Activated CD8-positive, alpha-beta memory T cell treated with anti-CD3 and anti-CD28 coated beads, Interleukin-2, amount 50 U/mL, for 24 hours (primary cell): ENCODE data around the gene EXD3.

ENCODE experiments used
- DNase-seq: peaks from one replicate; pipeline ENCODE4 v3.0.0-alpha.2; 2020; ENCODE audit errors: extremely low read depth

EXD3 gene

DNA sequence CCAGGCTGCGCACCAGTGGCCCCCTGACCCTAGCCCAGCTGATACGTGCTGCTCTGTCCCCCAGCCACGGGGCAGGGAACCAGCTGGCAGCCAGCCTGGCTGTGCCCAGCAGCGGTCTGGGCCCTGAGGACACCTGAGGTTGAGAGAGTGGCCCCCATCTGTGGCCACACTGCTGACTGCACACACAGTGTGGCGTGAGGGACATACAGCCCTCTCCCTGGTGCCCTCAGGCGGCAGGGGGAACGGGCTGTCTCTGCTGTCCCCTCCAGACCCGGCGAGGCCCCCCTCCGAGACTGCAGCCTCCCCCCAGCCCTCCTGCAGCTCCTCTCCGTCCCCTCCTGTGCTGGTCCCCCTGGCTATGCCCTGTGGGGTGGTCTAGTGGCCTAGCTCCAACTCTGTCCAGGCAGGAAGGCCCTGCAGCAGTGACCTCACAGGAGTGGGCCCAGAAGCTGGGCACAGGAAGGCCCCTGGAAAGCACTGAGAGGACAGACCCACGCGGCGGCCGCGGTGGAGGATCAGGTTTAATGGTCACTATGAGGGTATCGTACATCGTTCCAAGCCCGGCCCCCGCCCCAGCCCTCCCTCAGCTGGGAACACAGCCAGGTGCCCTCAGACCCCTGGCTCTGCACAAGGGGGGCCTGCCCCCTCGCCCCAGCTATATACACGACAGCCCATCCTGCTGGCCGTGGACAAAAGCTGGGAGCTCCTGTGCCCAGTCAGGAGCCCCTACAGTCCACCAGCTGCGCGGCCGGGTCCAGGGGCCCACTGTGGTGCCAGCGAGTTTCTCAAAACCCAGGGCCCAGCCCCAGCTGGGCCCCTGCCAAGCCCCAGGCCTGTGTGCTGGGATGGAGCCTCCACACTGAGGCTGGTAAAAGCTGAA lies 25.0 kb upstream of the EXD3 start:
- DNase-seq = no peak

DNA sequence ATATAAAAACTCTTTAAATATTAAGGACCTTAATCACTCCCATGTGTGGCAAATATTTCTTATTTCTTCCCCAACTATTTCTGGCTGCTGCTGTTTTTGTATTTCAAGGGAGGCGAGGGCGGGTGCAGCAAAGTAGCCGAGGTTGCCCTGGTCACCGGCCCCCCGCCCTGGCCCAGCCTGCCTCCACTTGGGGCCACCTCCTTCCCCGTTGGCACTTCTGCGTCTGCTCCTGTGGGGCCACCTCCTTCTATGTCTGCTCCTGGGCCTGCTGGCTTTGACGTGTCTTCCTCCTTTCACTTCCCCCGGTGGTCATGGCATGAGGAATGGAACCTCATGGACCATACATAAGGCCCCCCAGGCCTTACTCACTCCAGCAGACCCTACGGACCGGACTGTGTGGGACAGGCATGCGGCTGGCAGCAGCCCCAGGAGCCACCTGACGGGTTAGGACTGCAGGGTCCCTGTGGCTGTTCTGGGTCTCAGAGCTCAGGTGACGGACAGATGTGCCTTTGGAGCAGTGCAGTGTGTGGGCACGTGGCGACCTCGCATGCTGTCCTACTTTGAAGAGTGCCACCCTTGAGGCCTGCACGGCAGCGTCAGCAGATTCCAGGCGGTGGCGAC lies 24.0 kb upstream of the EXD3 start:
- DNase-seq = no peak

DNA sequence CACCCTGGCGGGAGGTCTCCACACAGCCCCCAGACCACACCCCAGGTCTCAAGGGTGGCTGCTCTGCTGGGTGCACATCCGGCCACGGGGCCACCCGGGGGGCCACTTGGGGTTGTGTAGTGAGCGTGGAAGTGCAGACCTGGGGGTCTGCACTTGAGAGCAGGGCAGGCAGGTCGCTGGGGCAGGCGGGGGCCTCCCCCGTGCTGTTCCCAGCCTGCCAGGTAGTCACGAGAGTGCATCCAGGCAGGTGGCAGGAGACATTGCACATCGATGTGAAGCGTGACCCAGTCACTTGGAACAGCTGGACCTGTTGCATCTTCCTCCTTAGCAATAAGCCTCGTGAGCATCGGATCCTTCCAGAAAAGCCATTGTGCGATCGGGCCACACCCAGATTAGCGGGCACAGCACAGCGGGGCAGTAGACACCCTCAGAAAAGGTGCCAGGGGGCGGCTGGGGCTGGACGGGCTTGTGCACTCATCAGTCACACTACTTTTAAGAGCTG lies 23.0 kb upstream of the EXD3 start:
- no peak for DNase-seq

DNA sequence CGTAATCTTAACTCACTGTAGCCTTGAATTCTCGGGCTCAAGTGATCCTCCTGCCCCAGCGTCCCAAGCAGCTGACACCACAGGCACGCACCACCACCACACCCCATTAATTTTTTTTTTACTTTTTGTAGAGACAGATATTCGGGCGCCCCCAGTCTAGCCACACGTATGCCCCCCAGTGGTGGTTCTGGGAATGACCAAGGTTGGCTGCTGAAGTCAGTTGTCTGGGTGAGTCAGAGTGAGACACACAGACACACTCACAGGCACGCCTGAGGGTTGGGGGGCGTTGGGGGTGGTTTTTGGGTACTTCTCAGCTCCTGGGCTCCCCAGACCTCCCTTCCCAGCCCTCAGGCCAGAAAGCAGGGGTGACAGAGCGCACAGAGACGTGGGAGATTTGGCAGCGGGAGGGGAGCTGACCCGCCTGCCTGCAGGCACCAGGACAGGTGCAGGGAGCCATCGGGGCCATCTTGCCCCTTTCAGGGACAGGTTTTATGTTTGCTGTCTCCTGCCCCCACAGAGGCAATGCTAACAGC lies 22.4 kb upstream of the EXD3 start:
- peak; percentile 72 for DNase-seq

DNA sequence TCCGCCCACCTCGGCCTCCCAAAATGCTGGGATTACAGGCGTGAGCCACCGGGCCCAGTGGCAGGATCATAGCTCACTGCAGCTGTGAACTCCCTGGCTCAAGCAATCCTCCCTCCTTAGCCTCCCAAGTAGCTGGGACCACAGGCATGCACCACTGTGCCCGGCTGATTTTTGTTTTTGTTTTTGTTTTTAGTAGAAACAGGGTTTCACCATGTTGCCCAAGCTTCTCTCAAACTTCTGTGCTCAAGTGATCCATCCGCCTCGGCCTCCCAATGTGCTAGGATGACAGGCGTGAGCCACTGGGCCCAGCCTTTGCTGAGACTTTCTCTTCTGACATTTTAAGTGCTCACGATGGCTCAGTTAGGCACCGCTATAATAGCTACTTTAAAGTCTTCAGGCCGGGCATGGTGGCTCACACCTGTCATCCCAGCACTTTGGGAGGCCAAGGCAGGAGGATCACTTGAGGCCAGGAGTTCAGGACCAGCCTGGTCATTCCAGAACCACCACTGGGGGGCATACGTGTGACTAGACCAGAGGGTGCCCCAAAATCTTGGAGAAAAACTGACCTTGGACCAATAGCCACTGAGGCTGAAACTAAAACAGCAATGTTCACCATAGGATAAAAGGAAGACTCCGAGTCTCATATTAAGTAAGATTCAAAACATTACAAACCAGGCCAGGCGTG lies 21.3 kb upstream of the EXD3 start:
- DNase-seq = no peak

DNA sequence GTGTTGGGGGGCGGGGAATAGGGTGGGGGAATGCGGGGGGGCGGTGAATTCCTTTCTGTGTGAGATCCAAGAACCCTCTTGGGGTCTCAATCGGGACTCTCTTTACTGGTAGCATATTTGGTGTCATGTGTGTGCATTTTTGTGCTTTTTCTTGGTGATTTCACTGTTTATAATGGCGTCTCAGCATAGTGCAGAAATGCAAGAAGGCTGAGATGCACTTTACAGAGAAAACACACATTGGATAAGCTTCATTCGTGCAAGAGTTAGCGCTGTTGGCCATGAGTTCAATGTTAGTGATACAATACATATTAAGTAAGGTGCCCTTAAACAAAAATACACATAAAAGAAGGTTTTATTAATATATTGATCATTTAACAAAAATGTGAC lies 19.0 kb upstream of the EXD3 start:
- DNase-seq = no peak

DNA sequence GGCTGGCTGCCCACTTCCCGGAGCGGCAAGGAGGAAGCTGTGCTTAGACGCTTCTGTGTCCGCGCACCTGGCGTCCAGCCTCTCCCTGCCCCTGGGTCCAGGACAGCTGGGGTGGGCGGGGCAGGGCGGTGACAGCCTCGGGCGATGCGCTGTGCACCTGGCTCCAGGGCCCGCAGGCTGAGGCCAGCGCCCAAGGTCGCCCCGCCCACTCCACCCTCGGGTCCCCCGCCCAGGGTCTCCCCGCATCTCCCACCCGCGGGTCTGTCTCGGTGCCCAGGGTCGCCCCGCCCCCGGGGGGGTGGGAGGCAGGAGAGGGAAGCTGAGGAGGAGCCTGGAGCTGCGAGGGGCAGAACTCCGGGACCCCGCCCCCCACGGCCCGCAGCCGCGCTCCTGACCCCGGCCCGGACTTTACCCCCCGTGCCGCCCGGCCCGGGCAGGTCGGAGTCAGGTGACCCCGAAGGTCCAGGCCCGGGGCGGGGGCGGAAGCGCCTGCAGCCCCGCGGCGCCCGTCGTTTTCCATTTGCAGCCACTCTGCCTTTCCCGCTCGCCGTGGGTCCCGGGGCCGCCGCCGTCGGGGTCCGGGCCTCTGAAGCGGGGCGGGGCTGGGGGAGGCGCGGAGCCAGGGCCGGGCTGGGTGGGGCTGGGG lies 18.4 kb upstream of the EXD3 start, which contains the start of gene ENTPD8:
Gene ENTPD8, minus strand, starts transcription at position 69 of the 646 bp plus-strand sequence. CDS start 3,072 bp downstream, outside the sequence.
- no peak for DNase-seq

DNA sequence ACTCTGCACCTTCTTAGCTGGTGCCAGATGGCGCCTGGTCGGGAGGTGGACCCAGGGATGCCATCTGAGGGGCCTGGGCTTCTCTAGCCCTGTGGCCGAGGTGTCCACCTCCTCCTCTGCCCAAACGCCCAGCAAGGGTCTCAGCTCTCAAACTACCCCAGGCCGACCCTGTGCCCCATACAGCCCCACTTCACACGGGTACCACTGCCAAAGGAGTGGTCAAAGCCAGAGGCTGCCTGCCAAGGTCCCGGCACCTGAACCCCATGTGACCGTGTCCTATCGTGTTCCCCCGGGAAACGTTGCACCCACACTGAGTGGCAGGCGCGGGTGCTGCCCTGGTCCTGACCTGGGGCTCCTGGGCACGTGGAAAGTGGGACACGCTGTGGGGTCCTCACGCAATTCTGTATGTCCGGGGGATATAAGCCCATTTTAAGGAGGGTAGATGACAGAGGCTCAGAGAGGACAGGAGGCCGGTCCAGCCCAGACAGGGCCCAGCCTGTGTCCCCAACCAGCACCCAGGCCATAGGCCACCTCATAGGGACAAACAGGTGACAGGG lies 16.3 kb upstream of the EXD3 start:
- no peak for DNase-seq

DNA sequence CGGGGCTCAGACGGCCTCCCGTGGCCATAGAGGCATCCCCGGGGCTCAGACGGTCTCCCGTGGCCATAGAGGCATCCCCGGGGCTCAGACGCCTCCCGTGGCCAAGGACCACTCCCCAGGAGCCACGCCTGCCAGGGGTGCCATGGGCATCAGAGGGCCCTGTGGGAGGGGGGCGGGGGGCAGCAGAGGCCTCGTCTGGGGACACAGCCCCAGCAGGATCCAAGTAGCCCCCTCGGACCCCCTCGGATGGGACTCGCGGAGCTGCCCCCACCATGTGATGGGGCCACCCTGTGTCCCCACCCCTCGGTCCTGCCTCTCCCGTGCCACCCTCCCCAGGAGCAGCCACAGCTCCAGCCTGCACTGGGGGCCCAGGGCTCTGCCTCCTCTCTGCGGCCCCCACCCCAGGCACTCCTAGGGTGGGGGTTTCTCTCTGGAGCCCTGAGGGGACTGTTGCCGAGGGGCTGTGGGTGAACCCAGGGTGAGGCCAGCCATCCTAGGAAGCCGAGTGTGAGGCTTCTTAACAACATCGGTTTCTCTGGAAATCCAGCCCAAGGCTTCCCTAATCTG lies 15.7 kb upstream of the EXD3 start:
- no peak for DNase-seq

DNA sequence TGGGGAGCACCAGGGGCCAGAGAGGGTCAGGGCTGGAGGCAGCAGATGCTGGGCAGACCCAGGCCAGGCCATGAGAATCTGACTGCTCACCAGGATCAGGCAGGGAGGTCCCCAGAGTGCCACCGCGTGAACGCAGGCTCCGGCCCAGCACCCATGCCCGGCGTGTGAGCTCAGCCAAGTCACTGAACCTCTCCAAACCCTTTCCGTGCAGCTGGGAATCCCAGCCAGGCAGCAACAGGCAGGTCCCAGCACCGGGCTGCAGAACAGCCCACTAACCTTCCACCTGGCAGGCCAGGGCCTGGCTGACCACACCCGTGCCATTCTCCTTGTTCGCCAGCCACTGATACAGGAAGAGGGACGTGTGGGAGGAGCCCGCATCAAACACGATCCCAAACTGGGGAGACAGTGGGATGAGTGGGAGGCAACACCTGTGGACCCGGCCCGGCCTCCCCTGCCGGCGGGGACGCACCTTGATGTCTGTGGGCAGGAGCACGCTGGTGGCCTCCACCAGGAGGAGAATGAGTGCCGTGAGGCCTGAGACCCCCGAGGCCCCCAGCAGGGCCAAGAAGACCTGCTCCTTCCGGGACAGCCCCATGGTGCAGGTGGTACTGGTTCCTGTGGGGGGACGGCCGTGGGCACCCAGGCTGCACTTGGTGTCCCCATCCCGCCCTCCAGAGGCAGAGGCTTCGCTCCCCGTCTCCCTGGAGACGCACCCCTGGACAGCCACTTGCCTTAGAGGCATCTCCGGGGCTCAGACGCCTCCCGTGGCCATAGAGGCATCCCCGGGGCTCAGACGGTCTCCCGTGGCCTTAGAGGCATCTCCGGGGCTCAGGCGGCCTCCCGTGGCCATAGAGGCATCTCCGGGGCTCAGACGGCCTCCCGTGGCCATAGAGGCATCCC lies 15.0 kb upstream of the EXD3 start:
- no peak for DNase-seq

DNA sequence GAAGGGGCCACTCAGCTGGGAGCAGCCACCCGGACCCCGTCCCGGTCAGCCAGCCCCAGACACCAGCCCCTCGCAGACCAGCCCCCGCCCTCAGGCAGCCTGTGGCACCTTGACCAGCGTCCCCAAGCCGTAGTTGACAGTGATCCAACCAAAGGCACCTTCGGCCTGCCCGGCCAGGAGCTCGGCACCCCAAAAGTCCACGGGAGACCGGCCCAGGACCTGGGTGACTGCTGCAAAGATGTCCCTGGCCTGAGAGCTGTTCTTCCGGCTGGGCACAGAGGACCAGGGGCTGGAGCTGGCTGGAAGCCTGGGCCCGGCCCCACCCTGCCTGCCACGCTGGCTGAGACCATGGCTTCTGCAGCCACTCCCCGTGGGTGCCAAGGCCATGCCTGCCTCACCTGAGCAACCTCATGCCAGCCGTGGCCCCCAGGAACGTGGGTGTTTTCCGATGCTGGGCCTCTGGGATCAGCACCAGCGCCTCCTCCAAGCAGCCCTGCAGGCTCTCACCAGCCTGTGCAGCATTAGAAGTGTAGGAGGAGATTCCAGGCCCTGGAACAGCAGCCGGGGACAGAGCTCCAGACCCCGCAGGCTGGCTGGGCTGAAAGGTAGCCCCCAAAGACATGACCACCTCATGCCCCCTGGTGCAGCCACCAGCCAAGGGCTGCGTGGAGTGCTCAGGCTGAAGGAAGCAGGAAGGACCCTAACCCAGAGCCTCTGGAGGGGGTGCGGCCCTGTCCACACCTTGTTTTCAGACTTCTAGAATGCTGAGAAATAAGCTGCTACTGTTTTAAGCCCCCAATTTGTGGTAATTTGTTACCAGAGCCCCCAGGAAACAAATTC lies 14.0 kb upstream of the EXD3 start:
- DNase-seq = no peak

DNA sequence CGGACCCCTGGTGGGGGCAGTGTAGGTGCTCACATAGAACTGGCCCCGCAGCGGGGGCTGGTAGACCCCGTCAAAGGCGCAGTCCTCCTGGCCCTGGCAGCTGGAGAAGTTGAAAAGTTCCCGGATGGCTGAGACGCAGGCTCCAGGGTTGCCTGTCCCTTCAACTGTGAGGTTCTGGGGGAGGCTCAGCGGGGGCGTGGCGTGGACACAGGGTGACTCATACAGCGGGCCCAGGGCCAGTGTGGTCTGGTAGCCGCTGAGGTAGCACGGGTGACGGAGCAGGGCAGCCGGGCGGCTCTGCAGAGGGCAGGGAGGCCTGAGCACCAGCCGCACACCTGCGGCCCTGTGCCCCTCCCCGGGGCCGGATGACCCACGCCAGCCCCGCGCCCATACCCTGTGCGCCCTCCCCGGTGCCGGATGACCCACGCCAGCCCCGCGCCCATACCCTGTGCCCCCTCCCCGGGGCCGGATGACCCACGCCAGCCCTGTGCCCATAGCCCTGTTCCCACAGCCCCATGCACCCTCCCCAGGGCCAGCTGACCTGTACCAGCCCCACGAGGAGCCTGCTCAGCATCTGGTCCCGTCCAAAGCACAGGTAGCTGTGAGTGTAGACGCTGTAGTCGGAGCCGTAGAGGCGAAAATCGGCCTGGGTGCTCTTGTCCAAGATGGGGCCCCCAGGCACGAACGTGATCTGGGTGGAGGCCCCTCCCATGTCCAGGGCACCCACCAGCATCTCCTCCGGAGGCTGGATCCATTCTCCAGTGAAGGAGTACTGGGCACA lies 13.2 kb upstream of the EXD3 start:
- DNase-seq = no peak

DNA sequence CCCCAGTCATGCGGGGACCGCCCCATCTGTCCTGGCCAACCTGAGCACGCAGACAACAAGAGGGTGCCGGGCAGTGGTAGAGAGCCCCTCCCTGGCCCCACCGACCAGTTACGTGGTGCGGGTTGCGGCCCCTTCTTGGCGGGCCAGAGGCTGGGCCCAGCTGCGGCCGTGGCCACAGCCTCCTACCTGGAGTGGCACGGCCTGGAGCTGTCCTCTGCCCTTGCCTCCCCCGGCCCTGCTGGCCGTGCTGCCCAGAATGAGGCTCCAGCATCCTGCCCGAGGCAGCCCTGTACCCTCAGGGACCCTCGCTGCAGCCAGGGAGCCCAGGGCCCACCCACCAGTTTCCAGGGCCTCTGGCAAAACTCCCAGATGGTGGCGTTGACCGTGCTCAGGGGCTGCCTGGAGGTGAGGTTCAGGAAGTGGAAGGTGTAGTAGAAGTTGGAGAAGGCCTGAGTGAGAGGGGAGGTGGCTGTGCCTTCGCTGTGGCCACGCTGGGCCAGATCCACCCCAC lies 12.5 kb upstream of the EXD3 start:
- no peak for DNase-seq

DNA sequence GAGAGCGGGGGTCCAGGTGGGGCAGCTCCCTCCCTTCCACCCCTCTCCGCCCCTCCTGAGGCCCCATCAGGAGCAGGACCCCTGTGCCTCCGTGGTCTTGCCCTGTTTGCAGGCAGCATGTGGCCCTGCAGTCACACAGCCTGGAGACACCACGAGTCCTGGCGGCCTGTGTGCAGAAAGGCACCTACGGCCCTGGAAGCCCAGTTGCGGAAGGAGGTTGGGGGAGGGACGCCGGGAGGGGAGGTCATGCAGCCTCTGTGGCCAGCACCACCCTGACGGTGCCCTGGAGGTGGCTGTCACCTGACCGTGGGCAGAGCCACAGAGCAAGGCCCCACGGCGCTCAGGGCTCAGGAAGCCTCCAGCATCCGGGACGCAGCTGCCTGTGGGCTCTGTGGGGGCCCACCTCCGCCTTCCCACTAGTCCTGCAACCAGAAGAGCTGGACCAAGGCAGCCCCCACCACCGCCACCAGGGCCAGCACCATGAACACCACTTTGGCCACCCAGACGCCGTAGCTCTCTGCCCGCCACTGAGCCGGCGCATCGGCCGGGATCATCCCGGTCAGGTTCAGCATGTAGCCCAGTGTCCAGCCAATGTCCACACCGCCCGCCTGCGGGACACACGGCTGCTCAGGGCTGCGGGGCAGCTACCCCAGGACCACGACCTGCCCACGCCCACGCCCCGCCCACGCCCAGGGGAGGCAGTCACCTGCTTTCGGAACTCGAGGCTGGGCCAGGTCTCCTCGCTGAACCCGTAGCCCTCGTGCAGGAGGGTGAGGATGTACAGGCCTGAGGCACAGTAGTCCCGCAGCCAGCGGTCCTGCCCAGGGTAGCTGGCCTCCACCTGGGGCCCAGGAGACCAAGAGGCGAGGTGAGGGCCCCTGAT lies 11.8 kb upstream of the EXD3 start:
- DNase-seq = no peak

DNA sequence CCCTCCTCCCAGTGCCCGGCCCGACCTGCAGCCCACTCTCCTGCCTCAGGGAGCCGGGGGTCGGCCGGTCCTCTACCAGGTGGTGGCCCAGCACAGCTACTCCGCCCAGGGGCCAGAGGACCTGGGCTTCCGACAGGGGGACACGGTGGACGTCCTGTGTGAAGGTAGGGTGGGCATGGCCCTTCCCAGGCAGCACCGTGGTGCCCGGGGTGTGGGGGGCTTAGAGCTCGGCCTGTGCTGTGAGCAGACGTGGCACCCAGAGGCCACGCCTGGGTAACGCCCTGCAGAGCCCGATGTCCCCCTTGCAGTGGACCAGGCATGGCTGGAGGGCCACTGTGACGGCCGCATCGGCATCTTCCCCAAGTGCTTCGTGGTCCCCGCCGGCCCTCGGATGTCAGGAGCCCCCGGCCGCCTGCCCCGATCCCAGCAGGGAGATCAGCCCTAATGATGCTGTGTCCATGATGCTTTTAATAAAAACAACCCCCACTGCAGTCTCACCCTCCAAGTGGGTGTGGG lies 11.0 kb upstream of the EXD3 start:
- no peak for DNase-seq

DNA sequence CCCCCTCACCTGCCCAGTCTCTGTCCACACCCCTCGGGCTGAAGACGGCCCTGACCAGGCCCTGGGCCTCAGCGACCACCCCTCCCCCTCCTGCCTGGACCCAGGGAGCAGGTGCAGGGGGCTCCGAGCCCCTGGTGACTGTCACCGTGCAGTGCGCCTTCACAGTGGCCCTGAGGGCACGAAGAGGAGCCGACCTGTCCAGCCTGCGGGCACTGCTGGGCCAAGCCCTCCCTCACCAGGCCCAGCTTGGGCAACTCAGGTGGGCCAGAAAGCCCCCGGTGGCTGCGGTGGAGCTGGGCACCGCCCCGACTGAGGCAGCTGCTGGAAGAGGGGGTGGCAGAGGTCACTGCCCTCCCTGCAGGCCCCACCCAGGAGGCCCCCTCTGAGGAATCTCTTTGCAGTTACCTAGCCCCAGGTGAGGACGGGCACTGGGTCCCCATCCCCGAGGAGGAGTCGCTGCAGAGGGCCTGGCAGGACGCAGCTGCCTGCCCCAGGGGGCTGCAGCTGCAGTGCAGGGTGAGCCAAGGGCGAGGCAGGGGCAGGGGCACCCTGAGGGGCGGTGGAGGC lies 10.5 kb upstream of the EXD3 start:
- DNase-seq = no peak
